HepG2 (cell line): ENCODE measurements around the gene C6orf62. TPM values are rescaled to one million over a fixed set of nuclear protein-coding genes. Genes with fewer than 3 reads are reported as not detected.

Source experiments
- ATAC-seq: fragments of 200-7000 bp; cut with Tn5 transposase; 3 replicates; pipeline ENCODE4 v1.9.1; 2020; ENCODE audit warnings: mild to moderate bottlenecking, moderate library complexity
- BruUV-seq: library from RNA; stranded (reverse); fragments of 400-500 nt; replicated peaks from 2 replicates; lab custom pipeline; 2021; lab: Mats Ljungman, UMichigan
- CTCF ChIA-PET: fragments of 300-600 bp; formaldehyde crosslinking; extraction: SDS; loops from one replicate; lab custom pipeline; 2021; ENCODE audit warnings: low total read pairs, inconsistent platforms, low intra/inter-chr PET ratio; lab: Yijun Ruan, JAX
- POLR2A ChIA-PET: fragments of 350-600 bp; sonication (Branson Sonifier 250); formaldehyde crosslinking; loops from one replicate; lab custom pipeline; 2020; ENCODE audit warnings: antibody characterized with exemption, inconsistent platforms; lab: Yijun Ruan, JAX
- DNase-seq: peaks from one replicate; pipeline ENCODE4 v3.0.0-alpha.2; 2015; ENCODE audit warnings: low spot score
- FAIRE-seq: peaks from 3 replicates; lab custom pipeline; 2011; peaks lifted over from hg19 to GRCh38; lab: Jason Lieb, UNC
- H2AFZ ChIP-seq: one replicate; pipeline ENCODE4 v1.6.1; 2011; ENCODE audit warnings: low read length, inconsistent platforms
- H3K27ac ChIP-seq: fragments of 300-600 bp; 3 replicates; pipeline ENCODE4 v1.8.0; 2011; ENCODE audit warnings: mixed run types, mild to moderate bottlenecking, mixed read lengths, low read length, inconsistent platforms; ENCODE audit not compliant: insufficient read depth; ENCODE audit errors: extremely low read length
- H3K27me3 ChIP-seq, 2 experiments: fragments of 200-600 bp in 1 of 2; 2 replicates in 1 of 2; 3 replicates in 1 of 2; pipeline versions ENCODE4 v1.6.0 to v1.8.0; 2011; ENCODE audit warnings: low read length in 2 of 2, mild to moderate bottlenecking in 2 of 2, moderate library complexity in 2 of 2, inconsistent platforms in 1 of 2; ENCODE audit not compliant: insufficient read depth in 2 of 2, control insufficient read depth in 1 of 2
- H3K36me3 ChIP-seq, 2 experiments: fragments of 200-600 bp in 1 of 2; replicated peaks in 1 of 2; 2 replicates in 1 of 2; 3 replicates in 1 of 2; pipeline versions ENCODE4 v1.5.1 to v1.8.0; 2011; ENCODE audit warnings: low read length in 2 of 2, inconsistent platforms in 1 of 2; ENCODE audit not compliant: insufficient read depth in 2 of 2, control insufficient read depth in 1 of 2
- H3K4me1 ChIP-seq: 2 replicates; pipeline ENCODE4 v1.5.1; 2012; ENCODE audit warnings: low read length, inconsistent platforms; ENCODE audit not compliant: insufficient read depth
- H3K4me2 ChIP-seq: 2 replicates; pipeline ENCODE4 v1.6.0; 2011; ENCODE audit warnings: low read depth, low read length, inconsistent platforms
- H3K4me3 ChIP-seq, 3 experiments: fragments of 200-600 bp in 1 of 3; sonication (generic), shearing (Covaris generic) in 1 of 3; replicated peaks in 1 of 3; 2 replicates each; pipeline ENCODE4 v1.5.1; 2011 to 2016; ENCODE audit warnings: low read length in 3 of 3, inconsistent platforms in 2 of 3, low read depth in 2 of 3, mild to moderate bottlenecking in 2 of 3, control low read depth in 1 of 3, mixed read lengths in 1 of 3; ENCODE audit not compliant: insufficient read depth in 1 of 3
- H3K79me2 ChIP-seq: one replicate; pipeline ENCODE4 v1.6.1; 2011; ENCODE audit warnings: low read length, inconsistent platforms; ENCODE audit not compliant: insufficient read depth
- H3K9ac ChIP-seq: 2 replicates; pipeline ENCODE4 v1.6.0; 2011; ENCODE audit warnings: mild to moderate bottlenecking, low read depth, low read length, inconsistent platforms; ENCODE audit not compliant: insufficient read depth
- H3K9me3 ChIP-seq: 2 replicates; pipeline ENCODE4 v1.5.1; 2012; ENCODE audit warnings: mild to moderate bottlenecking, low read length
- H4K20me1 ChIP-seq: 2 replicates; pipeline ENCODE4 v1.6.0; 2011; ENCODE audit warnings: inconsistent platforms, mild to moderate bottlenecking, low read length, moderate library complexity; ENCODE audit not compliant: insufficient read depth
- ARHGAP35 ChIP-seq: sonication (generic); formaldehyde crosslinking; IDR thresholded peaks from 2 replicates; pipeline ENCODE4 v1.9.0; 2022; ENCODE audit warnings: mild to moderate bottlenecking, inconsistent platforms, moderate library complexity, missing genetic modification reagents, borderline replicate concordance
- CEBPZ ChIP-seq: IDR thresholded peaks from 2 replicates; pipeline ENCODE4 v1.6.1; 2012; ENCODE audit warnings: low read length, improper control_type of control experiment
- FOXM1 ChIP-seq: sonication (generic); formaldehyde crosslinking; IDR thresholded peaks from 2 replicates; pipeline ENCODE4 v1.5.0; 2020; ENCODE audit warnings: missing genetic modification reagents
- HBP1 ChIP-seq: IDR thresholded peaks from 2 replicates; pipeline ENCODE4 v1.6.1; 2016; ENCODE audit warnings: low read depth, control low read depth
- HMG20B ChIP-seq: conservative IDR thresholded peaks from 2 replicates; pipeline ENCODE4 v1.6.1; 2016; ENCODE audit warnings: missing genetic modification reagents, missing compliant biosample characterization
- HNRNPUL1 ChIP-seq: fragments of 200-400 bp; formaldehyde crosslinking; IDR thresholded peaks from 2 replicates; pipeline ENCODE4 v1.6.1; 2017; ENCODE audit warnings: low read depth, mild to moderate bottlenecking, low read length, moderate library complexity
- JARID2 ChIP-seq: sonication (generic); formaldehyde crosslinking; IDR thresholded peaks from 2 replicates; pipeline ENCODE4 v1.8.1; 2023; ENCODE audit warnings: missing genetic modification reagents, inconsistent platforms; ENCODE audit not compliant: insufficient replicate concordance
- POGZ ChIP-seq: sonication (generic); formaldehyde crosslinking; IDR thresholded peaks from 2 replicates; pipeline ENCODE4 v1.4.0; 2020; ENCODE audit warnings: mild to moderate bottlenecking, missing genetic modification reagents
- SALL2 ChIP-seq: sonication (generic); formaldehyde crosslinking; IDR thresholded peaks from 2 replicates; pipeline ENCODE4 v1.8.1; 2023; ENCODE audit warnings: mild to moderate bottlenecking, missing genetic modification reagents, inconsistent platforms
- SPEN ChIP-seq: sonication (generic); formaldehyde crosslinking; IDR thresholded peaks from 2 replicates; pipeline ENCODE4 v1.5.1; 2020; ENCODE audit warnings: low read depth, mild to moderate bottlenecking, missing genetic modification reagents
- TCF7 ChIP-seq: sonication (generic); IDR thresholded peaks from 2 replicates; pipeline ENCODE4 v1.6.1; 2016; ENCODE audit warnings: antibody characterized with exemption, low read depth
- ZFX ChIP-seq: sonication (generic); formaldehyde crosslinking; IDR thresholded peaks from 2 replicates; pipeline ENCODE4 v1.4.0; 2020; ENCODE audit warnings: mild to moderate bottlenecking, low read depth, missing genetic modification reagents, moderate library complexity
- ZNF280D ChIP-seq: sonication (generic); formaldehyde crosslinking; IDR thresholded peaks from 2 replicates; pipeline ENCODE4 v1.5.1; 2020; ENCODE audit warnings: mild to moderate bottlenecking, missing genetic modification reagents
- ZNF780A ChIP-seq: sonication (generic); formaldehyde crosslinking; IDR thresholded peaks from 2 replicates; pipeline ENCODE4 v1.8.0; 2022; ENCODE audit warnings: mild to moderate bottlenecking, missing genetic modification reagents, moderate library complexity
- WGBS: methylation state at CpG from one replicate; pipeline ENCODE4 v1.1.6; 2017; ENCODE audit warnings: low lambda C conversion rate; 5-methylcytosine and 5-hydroxymethylcytosine counted together
- in situ Hi-C: cut with HindIII; loops from 2 replicates; pipeline ENCODE4 v1.10.0; 2017; ENCODE audit warnings: low pct_unique_long_range_greater_than_20kb; ENCODE audit not compliant: extremely low pct_ligation_motif_present
- intact Hi-C: fragments of 100-400 bp; cut with micrococcal nuclease; formaldehyde crosslinking; loops from one replicate; pipeline ENCODE4 v1.10.0; 2022; ENCODE audit not compliant: unreplicated experiment
- polyA plus RNA-seq, 8 experiments: library from polyadenylated mRNA; depleted of rRNA in 3 of 8; stranded (reverse) in 7 of 8; unstranded in 1 of 8; fragments of >200 nt; fragmentation: Illumina TruSeq in 4 of 8; extraction: Trizol in 4 of 8; gene quantifications; 2 replicates each; pipeline versions ENCODE4 v1.2.1 to v1.2.3, GENCODE V29; 2011 to 2016; ENCODE audit warnings: low read depth in 4 of 8, missing spikeins in 1 of 8, mixed read lengths in 1 of 8; ENCODE audit not compliant: insufficient read depth in 1 of 8
- total RNA-seq, 5 experiments: library from RNA; depleted of rRNA; stranded (reverse); fragments of >200 nt; fragmentation: Illumina TruSeq; extraction: Trizol; gene quantifications; 2 replicates each; pipeline ENCODE4 v1.2.3, GENCODE V29; 2016; ENCODE audit warnings: low read depth in 1 of 5

C6orf62 gene
- total and polyA plus RNA-seq, 2 of the 13 experiments (the other 11 are each of a cell fraction or from before 2014, with no cell fraction given): 54.8 to 90.4 TPM

- no peak overlapping the region for H3K4me3 ChIP-seq
- in situ Hi-C loops: no loop called here
- no peak overlapping the region for H3K9ac ChIP-seq
- peaks cover 10% of the 10 kb centered on the region for H3K4me1 ChIP-seq
- BruUV-seq: no TSS peak
- CTCF ChIA-PET: no interaction called here
- no peaks in the 10 kb centered on the region for H3K9me3 ChIP-seq
- H3K79me2 ChIP-seq: no peaks in the 10 kb centered on the region
- POLR2A ChIA-PET: interaction anchor here (1.0 kb wide), 2 partner anchors 17 to 22 kb away, joined by 3 read pairs; no protein-coding TSS in a partner anchor
- TF ChIP-seq POGZ (CRISPR knock-in tag): no peak
- no peak for TF ChIP-seq HNRNPUL1
- TF ChIP-seq HBP1 (CRISPR knock-in tag): no peak
- no peak for TF ChIP-seq ARHGAP35
- TF ChIP-seq ZNF780A: no peak
- TF ChIP-seq SPEN (CRISPR knock-in tag): no peak
- no peak for TF ChIP-seq FOXM1 (CRISPR knock-in tag)
- no peak for TF ChIP-seq TCF7
- no peak for TF ChIP-seq SALL2
- TF ChIP-seq HMG20B (CRISPR knock-in tag): no peak
- TF ChIP-seq ZNF280D (CRISPR knock-in tag): no peak
- TF ChIP-seq JARID2 (CRISPR knock-in tag): no peak
- TF ChIP-seq ZFX: no peak
- TF ChIP-seq CEBPZ: no peak
- H3K36me3 ChIP-seq: no peaks in the 10 kb centered on the region
- FAIRE-seq: no peak
- no peak overlapping the region for H3K27ac ChIP-seq
- intact Hi-C loops: no loop called here
- WGBS: 12% methylated on average over 3 of the region's 3 CpGs
- ATAC-seq: no peak
- H2AFZ ChIP-seq: no peak overlapping the region
- no peak overlapping the region for H3K4me2 ChIP-seq
- no peaks in the 10 kb centered on the region for H4K20me1 ChIP-seq
- H3K27me3 ChIP-seq: peaks cover 0 to 3% of the 10 kb centered on the region in 2 experiments; a peak in 1 of 5 replicates
- DNase-seq: no peak
Measured at GRCh38 chr6:24738741-24739140, 19.8 kb upstream of the C6orf62 start.
